ENCODE data around the gene ENSA.
"Not testable (repeated sequence)": the region's sequence is repeated elsewhere in the genome, so short reads cannot be mapped to it uniquely, and the experiment has no call there.

ENSA gene, protein sequence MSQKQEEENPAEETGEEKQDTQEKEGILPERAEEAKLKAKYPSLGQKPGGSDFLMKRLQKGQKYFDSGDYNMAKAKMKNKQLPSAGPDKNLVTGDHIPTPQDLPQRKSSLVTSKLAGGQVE

DNA sequence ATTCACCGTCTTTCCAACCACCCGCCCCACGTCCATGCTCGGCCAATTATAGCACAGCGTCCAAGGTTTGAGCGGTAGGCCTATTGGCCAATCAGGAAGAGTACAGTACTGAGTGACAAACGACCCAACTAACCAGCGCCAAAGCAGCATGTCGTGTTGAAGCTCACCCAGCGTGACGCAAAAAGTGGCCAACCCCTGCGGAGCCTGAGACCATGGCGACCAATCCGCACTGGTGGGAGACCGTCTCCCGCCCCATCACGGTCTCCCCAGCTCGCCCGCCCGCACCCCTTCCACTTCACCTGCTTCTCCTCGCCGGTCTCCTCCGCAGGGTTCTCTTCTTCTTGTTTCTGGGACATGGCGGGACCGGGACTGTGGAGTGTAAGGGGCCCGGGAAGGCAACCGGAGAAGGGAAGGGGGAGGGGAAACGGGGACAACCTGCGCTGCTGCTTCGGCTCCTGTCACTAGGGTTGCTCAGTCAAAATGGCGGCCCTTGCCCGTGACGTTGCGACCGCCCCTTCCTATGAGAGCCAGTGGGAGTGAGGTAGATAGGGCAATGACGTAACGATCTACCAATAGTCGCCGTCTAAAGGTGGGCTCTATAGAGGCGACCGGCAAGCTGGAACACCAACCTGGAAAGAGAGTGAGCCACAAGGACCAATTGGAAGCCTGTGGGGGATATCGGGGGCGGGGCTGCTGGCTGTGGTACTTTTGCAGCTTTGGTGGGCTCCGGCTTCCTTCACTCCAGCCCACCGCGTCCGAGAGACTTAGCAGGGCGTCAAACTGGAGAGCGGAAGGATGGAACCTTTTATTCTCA is at the start of gene ENSA:
Gene ENSA, minus strand, starts transcription at position 498 of the 814 bp plus-strand sequence. Its CDS starts 142 bp downstream, at position 356.
- DNase-seq: peak; percentile 100

DNA sequence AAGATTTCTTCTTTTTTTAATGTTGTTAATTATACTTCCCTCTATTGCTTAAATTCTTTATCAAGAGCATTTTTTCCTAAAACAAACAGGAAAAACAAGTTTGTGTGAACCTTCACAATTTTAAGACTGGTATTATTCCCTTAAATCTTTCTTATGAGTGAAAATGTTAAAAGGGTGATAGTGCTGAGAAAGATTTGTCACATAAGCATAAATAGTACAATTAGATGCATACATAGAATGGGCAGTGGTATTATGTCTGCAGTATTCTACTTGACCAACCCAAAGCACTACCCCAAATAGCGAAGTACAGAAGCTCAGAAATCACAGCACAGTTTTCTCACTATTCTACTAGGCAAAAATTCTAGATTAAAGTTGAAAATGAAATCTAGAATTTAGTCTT is 49.6 kb upstream of the ENSA start:
- DNase-seq: no peak

DNA sequence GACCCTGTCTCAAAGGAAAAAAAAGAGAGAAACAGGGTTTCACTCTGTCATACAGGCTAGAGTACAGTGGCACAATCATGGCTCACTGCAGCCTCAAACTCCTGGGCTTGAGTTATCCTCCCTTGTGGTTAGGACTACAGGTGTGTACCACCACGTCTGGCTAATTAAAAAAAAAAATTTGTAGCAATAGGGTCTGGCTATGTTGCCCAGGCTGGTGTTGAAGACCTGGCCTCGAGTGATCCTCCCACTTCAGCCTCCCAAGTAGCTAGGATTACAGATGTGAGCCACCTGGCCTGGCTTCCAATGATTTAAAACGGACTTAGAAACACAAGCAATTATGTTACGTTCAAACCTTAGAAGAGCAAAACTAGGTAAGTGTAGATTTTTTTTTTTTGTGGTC is 45.5 kb upstream of the ENSA start:
- no peak for DNase-seq

DNA sequence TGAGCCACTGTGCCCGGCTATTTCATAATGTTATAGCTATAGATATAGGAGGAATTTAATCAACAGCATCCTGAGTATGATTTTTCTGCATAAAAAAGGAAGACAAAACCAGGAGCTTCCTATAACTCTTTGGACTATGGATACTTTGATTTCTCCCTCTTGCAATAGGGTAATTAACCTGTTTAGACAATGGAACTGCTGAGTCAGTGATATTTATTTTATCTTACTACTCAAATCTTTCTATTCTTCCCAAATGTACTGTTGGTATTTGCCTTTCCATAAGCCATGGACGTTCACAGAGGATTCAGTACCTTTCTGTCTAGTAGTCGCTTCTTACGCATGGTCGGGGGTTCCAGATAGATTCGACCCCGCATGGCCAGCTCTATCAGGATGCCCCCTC is 33.9 kb upstream of the ENSA start:
- DNase-seq: no peak

DNA sequence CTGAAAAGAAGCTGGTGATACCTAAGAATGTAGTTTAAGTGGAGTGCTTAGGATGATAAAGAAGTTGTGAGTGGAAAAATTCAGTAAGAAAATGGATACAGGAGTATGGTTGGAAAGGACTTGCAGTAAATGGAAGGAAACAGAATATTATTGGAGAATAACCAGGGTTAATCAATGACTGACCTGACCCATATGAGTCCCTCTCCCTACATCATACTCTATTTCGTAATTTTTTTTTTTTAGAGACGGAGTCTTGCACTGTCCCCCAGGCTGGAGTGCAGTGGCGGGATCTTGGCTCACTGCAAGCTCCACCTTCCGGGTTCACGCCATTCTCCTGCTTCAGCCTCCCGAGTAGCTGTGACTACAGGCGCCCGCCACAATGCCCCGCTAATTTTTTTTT is 33.4 kb upstream of the ENSA start:
- DNase-seq: no peak

DNA sequence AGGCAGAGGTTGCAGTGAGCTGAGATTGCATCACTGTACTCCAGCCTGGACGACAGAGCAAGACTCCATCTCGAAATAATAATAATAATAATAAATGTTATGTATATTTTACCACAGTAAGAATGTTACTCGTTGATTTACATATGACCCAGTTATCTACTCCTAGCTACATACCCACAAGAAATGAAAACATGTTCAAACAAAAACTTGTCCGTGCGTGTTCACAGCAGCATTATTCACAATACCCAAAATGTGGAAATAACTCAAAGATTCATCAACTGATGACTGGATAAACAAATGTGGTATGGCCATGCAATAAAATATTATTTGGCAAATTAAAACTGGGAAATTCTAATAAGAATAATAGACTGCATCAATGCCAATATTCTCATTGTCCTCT is 31.7 kb upstream of the ENSA start:
- no peak for DNase-seq

DNA sequence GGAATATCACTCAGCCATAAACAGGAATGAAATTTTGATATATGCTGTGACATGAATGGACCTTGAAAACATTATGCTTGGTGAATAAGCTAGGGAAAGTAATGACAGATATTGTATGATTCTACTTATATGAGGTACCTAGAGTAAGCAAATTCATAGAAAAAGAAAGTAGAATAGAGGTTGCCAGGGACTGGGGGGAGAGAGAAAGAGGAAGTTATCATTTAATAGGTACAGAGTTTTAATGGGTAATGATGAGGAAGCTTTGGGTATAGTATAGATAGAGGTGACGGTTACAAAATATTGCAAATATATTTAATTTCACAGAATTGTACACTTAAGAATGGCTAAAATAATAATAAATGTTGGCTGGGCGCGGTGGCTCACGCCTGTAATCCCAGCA is 31.2 kb upstream of the ENSA start:
- DNase-seq: no peak

DNA sequence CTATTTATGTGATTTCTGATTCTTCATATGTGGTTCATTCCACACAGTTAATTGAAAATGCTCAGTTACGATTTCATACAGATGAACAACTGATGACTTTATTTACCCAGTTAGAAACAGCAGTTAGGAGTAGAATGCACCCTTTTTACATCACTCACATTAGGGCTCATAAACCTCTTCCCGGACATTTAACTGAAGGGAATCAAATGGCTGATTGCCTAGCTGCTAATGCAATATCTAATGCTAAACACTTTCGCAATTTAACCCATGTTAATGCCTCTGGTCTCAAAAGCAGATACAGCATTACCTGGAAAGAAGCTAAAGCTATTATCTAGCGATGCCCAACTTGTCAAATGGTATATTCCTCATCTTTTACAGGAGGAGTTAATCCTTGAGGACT is 27.7 kb upstream of the ENSA start:
- DNase-seq: not testable (repeated sequence)

DNA sequence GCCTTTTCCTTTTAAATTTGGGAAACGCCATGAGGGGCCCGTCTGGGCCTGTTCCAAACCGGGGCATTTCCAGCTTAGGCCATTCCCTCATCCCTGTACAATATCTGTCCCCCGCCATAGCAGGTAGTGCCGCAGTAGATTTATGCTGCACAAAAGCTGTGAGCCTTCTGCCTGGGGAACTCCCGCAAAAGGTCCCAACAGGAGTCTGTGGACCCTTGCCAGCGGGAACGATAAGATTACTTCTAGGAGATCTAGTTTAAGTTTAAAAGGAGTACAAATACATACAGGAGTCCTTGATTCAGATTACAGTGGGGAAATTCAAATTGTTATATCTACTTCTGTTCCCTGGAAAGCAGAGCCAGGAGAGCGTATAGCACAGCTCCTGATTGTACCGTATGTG is 25.2 kb upstream of the ENSA start:
- DNase-seq: not testable (repeated sequence)

DNA sequence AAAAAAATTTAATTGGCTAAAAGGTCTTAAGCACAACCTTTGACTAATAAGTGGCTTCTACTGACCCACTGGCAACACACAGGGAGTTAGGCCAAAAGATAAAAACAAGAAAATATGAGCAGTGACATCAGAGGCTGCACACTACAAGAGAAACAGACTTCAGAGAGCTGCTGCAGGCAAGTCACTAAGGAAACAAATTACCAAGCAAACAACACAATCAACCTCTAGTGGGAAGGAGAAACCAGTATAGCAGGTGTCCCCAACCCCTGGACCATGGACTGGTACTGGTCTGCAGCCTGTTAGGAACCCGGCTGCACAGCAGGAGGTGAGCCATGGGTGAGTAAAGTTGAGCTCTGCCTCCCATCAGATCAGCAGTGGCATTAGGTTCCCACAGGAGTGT is 20.8 kb upstream of the ENSA start:
- DNase-seq: peak; percentile 50

DNA sequence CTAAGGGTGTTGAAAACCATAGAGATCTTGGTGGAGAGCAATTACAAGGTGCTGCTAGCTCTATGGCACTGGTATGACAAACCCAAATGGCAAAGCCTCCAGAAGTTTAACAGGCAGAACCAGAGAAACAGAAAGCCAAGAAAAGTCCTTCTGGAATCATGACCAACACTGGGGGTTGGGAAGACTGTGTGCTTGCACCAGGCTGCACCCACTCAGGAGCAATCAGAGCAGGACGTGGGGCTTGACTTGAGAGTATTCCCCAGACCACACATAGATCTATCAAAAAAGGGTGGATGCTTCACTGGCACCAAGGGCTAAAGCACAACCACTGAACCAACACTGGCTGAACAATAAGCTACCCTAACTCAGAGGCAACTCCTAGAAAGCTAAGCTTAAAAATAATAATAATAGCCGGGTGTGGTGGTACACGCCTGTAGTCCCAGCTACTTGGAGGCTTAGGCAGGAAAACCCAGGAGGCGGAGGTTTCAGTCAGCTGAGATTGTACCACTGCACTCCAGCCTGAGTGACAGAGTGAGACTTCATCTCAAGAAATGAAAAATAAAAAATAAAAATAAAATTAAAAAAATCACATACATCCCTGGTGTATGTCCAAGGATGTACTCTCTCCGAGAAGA is 20.1 kb upstream of the ENSA start:
- DNase-seq: no peak

DNA sequence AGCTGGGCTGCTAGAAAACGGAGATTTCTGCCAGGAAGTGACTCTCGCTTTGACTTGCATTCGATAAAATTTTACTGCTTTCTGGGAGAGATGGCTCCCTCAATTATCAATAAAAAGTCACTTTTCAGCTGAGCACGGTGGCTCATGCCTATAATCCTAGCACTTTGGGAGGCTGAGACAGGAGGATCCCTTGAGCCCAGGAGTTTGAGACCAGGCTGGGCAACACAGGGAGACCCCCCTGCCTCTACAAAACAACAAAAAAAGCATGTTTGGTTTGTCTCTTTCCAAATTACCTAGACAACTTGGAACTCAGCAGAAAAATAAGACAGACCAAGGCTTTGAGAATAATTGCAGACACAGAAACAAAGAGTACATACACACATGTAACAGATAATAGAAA is 12.9 kb upstream of the ENSA start:
- DNase-seq: no peak

DNA sequence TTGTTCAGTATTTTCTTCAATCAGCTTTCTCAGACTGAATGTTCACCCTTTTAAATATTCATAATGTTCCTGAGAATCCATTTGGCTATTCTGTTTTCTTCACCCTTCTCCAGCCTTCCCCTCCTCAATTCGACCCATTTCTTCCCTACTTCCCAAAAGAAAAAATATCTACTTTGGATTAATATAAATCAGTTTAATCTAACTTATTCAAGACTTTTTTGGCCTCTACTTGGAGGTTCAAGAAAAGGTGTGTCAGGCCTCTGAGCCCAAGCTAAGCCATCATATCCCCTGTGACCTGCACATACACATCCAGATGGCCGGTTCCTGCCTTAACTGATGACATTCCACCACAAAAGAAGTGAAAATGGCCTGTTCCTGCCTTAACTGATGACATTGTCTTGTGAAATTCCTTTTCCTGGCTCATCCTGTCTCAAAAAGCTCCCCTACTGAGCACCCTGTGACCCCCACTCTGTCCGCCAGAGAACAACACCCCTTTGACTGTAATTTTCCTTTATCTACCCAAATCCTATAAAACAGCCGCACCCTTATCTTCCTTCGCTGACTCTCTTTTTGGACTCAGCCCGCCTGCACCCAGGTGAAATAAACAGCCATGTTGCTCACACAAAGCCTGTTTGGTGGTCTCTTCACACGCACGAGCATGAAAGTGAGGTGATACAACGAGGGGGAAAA is 11.9 kb upstream of the ENSA start:
- DNase-seq: not testable (repeated sequence)

DNA sequence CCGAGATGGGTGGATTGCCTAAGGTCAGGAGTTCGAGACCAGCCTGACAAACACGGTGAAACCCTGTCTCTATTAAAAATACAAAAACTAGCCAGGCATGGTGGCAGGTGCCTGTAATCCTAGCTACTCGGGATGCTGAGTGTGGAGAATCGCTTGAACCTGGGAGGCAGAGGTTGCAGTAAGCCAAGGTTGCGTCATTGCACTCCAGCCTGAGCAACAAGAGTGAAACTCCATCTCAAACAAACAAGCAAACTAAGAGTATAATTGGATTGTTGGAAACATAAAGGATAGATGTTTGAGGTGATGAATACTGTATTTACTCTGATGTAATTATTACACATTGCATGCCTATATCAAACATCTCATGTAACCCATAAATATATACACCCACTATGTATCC is 9.0 kb upstream of the ENSA start:
- DNase-seq: peak; percentile 21

DNA sequence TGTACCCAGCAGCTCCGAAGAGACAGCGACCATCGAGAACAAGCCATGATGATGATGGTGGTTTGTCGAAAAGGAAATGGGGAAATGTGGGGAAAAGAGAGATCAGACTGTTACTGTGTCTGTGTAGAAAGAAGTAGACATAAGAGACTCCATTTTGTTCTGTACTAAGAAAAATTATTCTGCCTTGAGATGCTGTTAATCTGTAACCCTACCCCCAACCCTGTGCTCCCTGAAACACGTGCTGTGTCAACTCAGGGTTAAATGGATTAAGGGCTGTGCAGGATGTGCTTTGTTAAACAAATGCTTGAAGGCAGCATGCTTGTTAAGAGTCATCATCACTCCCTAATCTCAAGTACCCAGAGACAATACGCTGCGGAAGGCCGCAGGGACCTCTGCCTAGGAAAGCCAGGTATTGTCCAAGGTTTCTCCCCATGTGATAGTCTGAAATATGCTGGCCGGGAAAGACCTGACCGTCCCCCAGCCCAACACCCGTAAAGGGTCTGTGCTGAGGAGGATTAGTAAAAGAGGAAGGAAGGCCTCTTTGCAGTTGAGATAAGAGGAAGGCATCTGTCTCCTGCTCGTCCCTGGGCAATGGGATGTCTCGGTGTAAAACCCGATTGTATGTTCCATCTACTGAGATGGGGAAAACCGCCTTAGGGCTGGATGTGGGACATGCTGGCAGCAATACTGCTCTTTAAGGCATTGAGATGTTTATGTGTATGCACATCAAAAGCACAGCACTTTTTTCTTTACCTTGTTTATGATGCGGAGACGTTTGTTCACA is 5.6 kb upstream of the ENSA start:
- DNase-seq: not testable (repeated sequence)

DNA sequence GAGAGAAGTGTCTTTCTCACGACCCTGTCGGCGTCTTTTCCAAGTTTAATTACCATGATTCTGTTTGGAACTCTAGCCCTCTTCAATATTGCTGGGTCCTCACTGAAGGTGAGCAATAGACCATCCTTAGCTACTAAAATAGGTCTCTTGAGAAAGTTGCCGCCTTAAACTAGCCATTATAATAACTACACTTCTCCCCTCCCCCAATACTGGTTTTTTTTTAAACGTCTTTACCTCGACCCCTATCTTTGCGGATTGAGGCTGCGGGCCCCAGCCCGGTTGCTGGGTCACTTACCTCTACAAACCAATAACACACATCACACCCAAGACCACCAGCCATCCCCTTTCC is 672 bp downstream of the ENSA start:
- no peak for DNase-seq

DNA sequence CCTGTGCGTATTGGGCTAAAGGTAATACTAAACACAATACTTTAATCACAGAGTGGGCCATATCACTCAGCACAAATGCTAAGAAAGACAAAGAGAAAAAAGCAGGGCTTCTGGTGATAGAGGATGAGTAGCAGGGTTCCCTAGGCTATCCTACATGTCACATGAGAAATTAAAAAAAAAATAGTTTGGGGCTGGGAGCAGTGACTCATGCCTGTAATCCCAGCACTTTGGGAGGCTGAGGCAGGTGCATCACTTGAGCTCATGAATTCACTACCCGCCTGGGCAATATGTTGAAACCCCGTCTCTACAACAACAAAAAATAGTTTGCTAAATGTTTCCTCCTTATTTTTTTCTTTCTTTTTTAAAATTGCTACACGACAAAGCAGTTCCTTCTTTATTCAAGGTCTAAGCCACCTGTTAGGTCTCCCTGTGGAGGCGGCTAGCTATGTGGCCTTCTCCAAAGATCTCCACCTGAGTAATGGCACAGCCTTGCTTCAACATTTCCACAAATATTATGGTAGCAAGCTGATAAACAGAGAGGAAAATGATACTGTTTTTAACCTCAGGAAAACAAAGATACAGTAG is 1.5 kb downstream of the ENSA start:
- no peak for DNase-seq

DNA sequence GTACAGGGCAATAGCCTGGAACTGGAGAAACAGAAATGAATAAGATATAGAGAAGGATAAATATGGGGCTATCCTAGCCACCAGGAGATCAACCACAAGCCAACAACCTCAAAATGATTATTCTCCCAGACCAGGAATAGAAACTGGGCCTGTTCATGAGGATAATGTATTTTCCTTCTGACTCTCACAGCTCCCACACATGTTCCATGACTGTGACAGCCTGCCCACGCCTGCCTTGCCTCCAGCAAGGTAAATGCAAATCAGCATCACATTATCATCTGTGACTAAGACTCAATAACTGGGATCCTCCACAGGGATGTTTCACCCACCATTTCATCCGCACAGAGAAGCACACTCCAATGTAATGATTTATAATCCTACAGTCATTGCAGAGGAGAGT is 3.3 kb downstream of the ENSA start:
- no peak for DNase-seq

DNA sequence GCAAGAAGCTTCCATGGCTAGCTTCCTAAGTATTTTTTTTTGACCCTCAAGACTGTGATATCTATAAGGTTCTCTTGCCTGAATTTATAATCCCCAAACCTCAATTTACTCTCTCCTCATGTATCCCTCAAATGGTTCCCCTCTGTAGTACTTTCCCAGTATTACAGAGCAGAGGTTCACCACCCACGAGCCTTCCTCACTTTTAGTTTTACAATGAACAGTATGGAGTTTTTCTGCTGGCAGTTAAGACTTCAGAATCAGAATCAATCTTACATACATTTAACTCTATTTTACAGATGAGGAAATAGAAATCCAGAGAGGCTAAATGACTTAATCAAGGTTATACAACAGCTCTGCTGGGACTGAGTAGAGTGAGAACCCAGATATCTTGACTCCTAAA is 4.9 kb downstream of the ENSA start:
- DNase-seq: not testable (repeated sequence)

DNA sequence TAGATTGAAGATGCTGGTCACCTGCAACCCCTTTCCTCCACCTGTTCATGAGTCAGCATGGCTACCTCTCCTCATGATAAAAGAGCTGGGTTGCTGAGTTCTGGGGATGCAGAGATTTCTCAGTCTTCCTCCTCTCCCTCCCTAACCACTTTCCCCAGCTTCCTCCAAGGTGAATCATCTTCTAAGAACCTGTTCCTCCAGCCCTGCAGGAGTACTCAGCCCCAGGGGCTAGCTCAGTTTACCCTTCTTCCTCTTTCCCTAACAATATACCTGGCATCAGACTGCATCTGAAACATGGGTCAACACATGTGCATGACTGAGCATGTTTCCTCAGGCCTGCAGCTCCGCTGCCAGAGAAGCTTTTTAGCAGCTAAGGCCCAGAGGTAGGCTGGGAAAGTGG is 5.3 kb downstream of the ENSA start:
- not testable (repeated sequence) for DNase-seq

DNA sequence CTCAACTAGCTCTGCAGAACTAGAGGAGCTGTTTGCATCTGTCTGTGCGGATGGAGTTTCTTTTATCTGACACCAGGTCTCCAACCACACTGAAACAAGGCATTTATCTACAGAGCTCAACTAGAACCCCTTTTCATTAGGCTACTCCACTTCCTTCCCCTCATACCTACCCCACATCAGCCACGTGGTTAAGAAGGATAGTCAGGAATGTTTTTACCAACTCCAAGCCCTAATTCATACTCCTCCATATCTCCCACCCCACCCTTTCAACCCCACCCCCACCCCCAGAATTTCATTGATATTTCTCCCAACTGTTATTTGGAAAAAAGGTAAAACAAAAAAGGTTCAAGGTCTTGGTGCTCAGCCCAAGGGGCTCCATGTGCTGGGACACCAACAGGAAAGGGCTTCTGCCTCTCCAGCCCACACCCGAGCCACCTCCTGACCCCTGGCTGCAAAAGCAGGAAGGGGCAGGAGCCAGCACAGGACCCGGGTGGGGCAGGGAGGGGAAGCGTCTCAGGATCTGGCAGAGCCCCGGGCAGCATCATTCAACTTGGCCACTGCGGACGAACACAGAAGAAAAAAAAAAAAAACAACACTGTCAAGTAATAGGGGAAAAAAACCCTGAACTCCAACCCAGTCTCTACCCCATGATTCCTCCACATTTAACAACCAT is 7.0 kb downstream of the ENSA start:
- DNase-seq: no peak

Measured in NCI-H69 (cell line).